ENCODE results near the gene SLC2A1.
A peak's percentile ranks its signal among the peaks of the same experiment; 100 is the strongest.

The SLC2A1 gene

GRCh38 chr1:42992054-42992571 is 33.4 kb upstream of the SLC2A1 start:
- DNase-seq, result no peak
- TF ChIP-seq GATA1 (IDR thresholded peaks at IDR 0.05; ENCODE audit: low read depth, low read length) (no peak), POLR2A (IDR thresholded peaks at IDR 0.05; ENCODE audit: low read length) (no peak)

- no peak for DNase-seq
- no peak for TF ChIP-seq GATA1 (IDR thresholded peaks at IDR 0.05; ENCODE audit: low read depth, low read length)
- TF ChIP-seq POLR2A (IDR thresholded peaks at IDR 0.05; ENCODE audit: low read length), result no peak
Measured at GRCh38 chr1:42990757-42991346, 32.2 kb upstream of the SLC2A1 start.

- DNase-seq, result no peak
- no peak for TF ChIP-seq POLR2A (IDR thresholded peaks at IDR 0.05; ENCODE audit: low read length)
- no peak for TF ChIP-seq GATA1 (IDR thresholded peaks at IDR 0.05; ENCODE audit: low read depth, low read length)
Measured at GRCh38 chr1:42983693-42984092, 25.0 kb upstream of the SLC2A1 start.

GRCh38 chr1:42983253-42983652 is 24.6 kb upstream of the SLC2A1 start:
- DNase-seq, result no peak
- TF ChIP-seq POLR2A (IDR thresholded peaks at IDR 0.05; ENCODE audit: low read length) (no peak), GATA1 (IDR thresholded peaks at IDR 0.05; ENCODE audit: low read depth, low read length) (no peak)

GRCh38 chr1:42982641-42983040 is 24.0 kb upstream of the SLC2A1 start:
- peak; percentile 26 to 34 for DNase-seq
- no peak for TF ChIP-seq GATA1 (IDR thresholded peaks at IDR 0.05; ENCODE audit: low read depth, low read length)
- TF ChIP-seq POLR2A (IDR thresholded peaks at IDR 0.05; ENCODE audit: low read length), result no peak

GRCh38 chr1:42981871-42982270 is 23.2 kb upstream of the SLC2A1 start:
- TF ChIP-seq GATA1 (IDR thresholded peaks at IDR 0.05; ENCODE audit: low read depth, low read length) (no peak), POLR2A (IDR thresholded peaks at IDR 0.05; ENCODE audit: low read length) (no peak)
- DNase-seq, result no peak

- TF ChIP-seq POLR2A (IDR thresholded peaks at IDR 0.05; ENCODE audit: low read length) (no peak), GATA1 (IDR thresholded peaks at IDR 0.05; ENCODE audit: low read depth, low read length) (no peak)
- DNase-seq, result peak in 1 of 2 experiments; percentile 19
Measured at GRCh38 chr1:42981255-42981805, 22.7 kb upstream of the SLC2A1 start.

- peak; percentile 21 to 48 for DNase-seq
- TF ChIP-seq POLR2A (IDR thresholded peaks at IDR 0.05; ENCODE audit: low read length) (no peak), GATA1 (IDR thresholded peaks at IDR 0.05; ENCODE audit: low read depth, low read length) (no peak)
Measured at GRCh38 chr1:42979896-42980800, 21.5 kb upstream of the SLC2A1 start.

- no peak for DNase-seq
- TF ChIP-seq GATA1 (IDR thresholded peaks at IDR 0.05; ENCODE audit: low read depth, low read length) (no peak), POLR2A (IDR thresholded peaks at IDR 0.05; ENCODE audit: low read length) (no peak)
Measured at GRCh38 chr1:42979036-42979430, 20.4 kb upstream of the SLC2A1 start.

- no peak for TF ChIP-seq POLR2A (IDR thresholded peaks at IDR 0.05; ENCODE audit: low read length)
- TF ChIP-seq GATA1 (IDR thresholded peaks at IDR 0.05; ENCODE audit: low read depth, low read length), result no peak
- DNase-seq, result no peak
Measured at GRCh38 chr1:42978317-42979035, 19.8 kb upstream of the SLC2A1 start.

GRCh38 chr1:42977653-42978052 is 19.0 kb upstream of the SLC2A1 start:
- TF ChIP-seq POLR2A (IDR thresholded peaks at IDR 0.05; ENCODE audit: low read length) (no peak), GATA1 (IDR thresholded peaks at IDR 0.05; ENCODE audit: low read depth, low read length) (no peak)
- no peak for DNase-seq

GRCh38 chr1:42975561-42976225 is 17.0 kb upstream of the SLC2A1 start:
- TF ChIP-seq POLR2A (IDR thresholded peaks at IDR 0.05; ENCODE audit: low read length), result no peak
- TF ChIP-seq GATA1 (IDR thresholded peaks at IDR 0.05; ENCODE audit: low read depth, low read length), result no peak
- no peak for DNase-seq

GRCh38 chr1:42974767-42975437 is 16.2 kb upstream of the SLC2A1 start:
- no peak for TF ChIP-seq GATA1 (IDR thresholded peaks at IDR 0.05; ENCODE audit: low read depth, low read length)
- TF ChIP-seq POLR2A (IDR thresholded peaks at IDR 0.05; ENCODE audit: low read length), result no peak
- peak in 1 of 2 experiments; percentile 83 for DNase-seq

Data from erythroblast (primary cell).